ENCODE measurements around the gene POLD4.

Gene POLD4

DNA sequence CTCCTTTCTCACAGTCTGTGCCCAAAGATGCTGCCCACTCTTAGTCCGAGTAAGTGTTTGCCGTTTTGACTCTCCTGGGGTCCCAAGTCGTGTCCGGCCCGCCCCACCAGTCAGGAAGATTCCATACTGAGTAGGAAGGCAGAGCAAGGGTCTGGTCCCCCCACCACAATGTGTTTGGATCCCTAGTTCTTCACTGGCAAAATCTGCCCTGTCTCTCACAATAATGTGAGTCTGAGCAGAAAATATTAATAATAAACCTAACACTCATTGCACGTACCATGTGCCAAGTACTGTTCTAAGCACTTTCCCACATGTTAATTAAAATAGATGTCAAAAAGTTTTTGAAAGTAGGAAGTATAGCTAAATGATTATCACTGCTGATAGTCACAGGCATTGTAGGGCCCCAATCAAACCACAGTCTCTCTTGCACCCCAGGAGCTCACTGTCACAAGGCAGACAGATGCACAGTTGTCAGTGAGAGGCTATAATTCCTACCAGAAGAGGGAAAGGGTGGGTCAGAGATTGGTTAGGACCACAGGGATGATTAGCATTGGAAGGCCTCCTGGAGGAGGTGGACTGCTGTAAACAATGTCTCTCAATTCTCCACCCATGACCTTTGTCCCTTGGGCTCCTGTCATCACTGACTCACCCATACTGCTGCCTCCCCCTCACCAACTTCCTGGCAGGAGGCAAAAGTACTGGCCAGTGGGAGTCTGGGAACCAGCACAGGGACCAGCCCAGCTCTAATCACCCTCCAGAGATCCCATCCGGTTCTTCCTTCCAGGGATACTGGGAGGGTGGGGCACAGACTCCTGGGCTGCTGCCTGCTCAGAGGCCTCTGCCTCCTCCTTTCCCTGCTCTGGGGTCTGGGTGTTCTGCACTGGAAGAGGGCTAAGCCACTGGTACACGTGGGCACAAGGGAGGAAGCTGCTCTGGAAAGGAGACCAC lies 1.0 kb upstream of the POLD4 start:
- no peak for ATAC-seq
- H3K27ac Mint-ChIP-seq: peak overlapping the region; percentile 72 to 75
- H3K4me1 Mint-ChIP-seq: peaks cover 62% of the 10 kb centered on the region

DNA sequence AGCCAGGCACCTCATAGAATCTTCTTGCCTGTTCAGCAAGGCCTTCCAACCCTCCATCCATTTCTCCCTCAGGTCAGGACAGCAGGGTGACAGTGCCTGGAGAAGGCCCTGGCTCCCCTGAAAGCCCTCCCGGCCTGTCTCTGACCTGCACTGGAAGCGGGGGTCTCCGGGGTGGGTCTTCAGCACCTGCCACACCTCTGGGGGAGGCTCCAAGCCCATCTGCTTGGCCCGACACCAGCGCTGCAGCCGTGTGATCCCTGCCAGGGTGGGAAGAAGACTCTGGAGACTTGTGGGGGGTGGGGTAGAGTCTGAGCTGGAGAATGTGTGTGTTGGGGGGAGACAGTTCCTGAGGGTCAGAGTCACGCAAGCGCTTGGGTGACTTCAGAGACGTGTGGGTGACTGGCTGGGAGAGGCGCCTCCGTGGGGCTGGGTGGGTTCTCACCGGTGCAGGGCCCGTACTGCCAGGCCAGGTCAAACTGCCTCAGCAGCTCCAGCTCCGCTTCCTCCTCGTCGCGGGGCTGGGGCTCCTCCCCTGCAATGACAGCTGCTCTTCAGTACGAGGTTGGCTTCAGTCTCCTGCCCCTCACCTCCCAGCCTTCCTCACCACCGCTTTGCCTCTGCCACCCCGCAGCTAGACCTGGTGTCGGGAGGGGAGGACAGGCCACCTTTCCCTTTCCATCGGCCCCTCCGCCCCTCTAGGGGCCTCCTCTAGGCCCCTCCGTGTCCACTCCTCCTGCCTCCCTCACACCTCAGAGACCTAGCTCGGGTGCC lies 615 bp downstream of the POLD4 start:
- Mint-ChIP-seq H3K4me1 (peaks cover 77% of the 10 kb centered on the region), H3K9me3 (no peaks in the 10 kb centered on the region), H3K27me3 (no peaks in the 10 kb centered on the region), H3K4me3 (peak overlapping the region; percentile 86 to 97), H3K27ac (peak overlapping the region; percentile 93 to 99)
- DNase-seq (no peak), ATAC-seq (peak; percentile 65)

More for the DNA sequence above, 1.0 kb upstream of the POLD4 start:
- DNase-seq: no peak
- Mint-ChIP-seq H3K4me3 (peak overlapping the region; percentile 86 to 97), H3K9me3 (no peaks in the 10 kb centered on the region), H3K27me3 (no peaks in the 10 kb centered on the region)

GRCh38 chr11:67351275-67352005 lies 1.9 kb downstream of the POLD4 start:
- DNase-seq: peak in 1 of 2 donors; percentile 59
- no peaks in the 10 kb centered on the region for H3K27me3 Mint-ChIP-seq
- H3K4me3 Mint-ChIP-seq: peak overlapping the region; percentile 35 to 51
- no peak for ATAC-seq
- H3K9me3 Mint-ChIP-seq: no peaks in the 10 kb centered on the region
- peak overlapping the region in 1 of 2 donors; percentile 57 for H3K27ac Mint-ChIP-seq
- peaks cover 76% of the 10 kb centered on the region for H3K4me1 Mint-ChIP-seq

DNA sequence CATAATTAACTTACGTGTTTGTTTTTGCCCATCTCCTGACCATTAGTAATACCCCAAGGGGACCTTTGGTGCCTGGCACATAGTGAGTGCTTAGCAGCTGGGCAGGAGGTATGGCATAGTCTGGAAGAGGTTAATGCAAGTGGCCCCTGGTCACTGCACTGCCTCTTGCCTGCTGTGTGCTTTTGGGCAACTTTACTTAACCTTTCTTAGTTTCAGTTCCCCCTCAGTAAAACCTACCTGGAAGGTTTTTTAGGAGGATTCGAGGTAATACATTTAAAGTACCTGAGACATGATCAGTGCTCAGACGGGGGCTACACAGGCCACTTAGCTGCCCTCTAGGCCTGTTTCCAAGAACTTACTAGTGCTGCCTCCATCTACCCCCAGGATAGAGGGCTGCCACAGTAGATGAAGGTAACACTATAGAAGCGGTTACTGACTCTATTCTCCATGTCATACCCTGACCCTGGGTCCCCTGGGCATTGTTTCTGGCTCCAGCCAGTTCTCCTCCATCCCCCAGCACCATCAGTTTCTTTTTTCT lies 3.3 kb downstream of the POLD4 start:
- no peak for DNase-seq
- Mint-ChIP-seq H3K9me3 (no peaks in the 10 kb centered on the region), H3K4me1 (peaks cover 78% of the 10 kb centered on the region), H3K27me3 (no peaks in the 10 kb centered on the region), H3K4me3 (no peak overlapping the region), H3K27ac (no peak overlapping the region)
- ATAC-seq: no peak

DNA sequence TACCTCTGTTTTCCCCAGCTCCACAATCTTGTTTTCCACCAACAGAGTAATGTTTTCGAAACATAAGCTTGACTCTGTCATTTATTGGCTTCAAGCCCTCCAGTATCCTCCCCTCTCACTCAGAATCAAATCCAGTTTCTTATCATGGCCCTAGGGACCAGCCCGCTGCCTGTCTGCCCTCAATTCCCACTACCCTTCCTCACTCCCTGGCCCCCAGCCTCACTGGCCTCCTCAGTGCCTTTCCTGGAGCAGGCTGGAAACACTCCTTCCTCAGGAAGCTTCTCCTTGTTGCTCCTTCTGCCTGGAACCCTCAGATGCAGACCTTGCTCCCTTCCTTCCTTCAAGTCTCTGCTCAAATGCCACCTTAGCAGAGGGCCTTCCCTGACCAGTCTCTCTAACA lies 3.9 kb downstream of the POLD4 start:
- Mint-ChIP-seq H3K4me1 (peaks cover 78% of the 10 kb centered on the region), H3K9me3 (no peaks in the 10 kb centered on the region), H3K4me3 (no peak overlapping the region), H3K27ac (peak overlapping the region in 1 of 2 donors; percentile 32), H3K27me3 (no peaks in the 10 kb centered on the region)
- ATAC-seq (no peak), DNase-seq (no peak)

GRCh38 chr11:67349036-67349435 lies 4.3 kb downstream of the POLD4 start:
- no peaks in the 10 kb centered on the region for H3K27me3 Mint-ChIP-seq
- H3K4me3 Mint-ChIP-seq: no peak overlapping the region
- no peak overlapping the region for H3K27ac Mint-ChIP-seq
- no peaks in the 10 kb centered on the region for H3K9me3 Mint-ChIP-seq
- ATAC-seq: no peak
- DNase-seq: no peak
- peaks cover 78% of the 10 kb centered on the region for H3K4me1 Mint-ChIP-seq

GRCh38 chr11:67347964-67348749 lies 5.2 kb downstream of the POLD4 start:
- no peak overlapping the region for H3K4me3 Mint-ChIP-seq
- H3K27me3 Mint-ChIP-seq: no peaks in the 10 kb centered on the region
- DNase-seq (no peak), ATAC-seq (no peak)
- peaks cover 75% of the 10 kb centered on the region for H3K4me1 Mint-ChIP-seq
- H3K27ac Mint-ChIP-seq: no peak overlapping the region
- H3K9me3 Mint-ChIP-seq: no peaks in the 10 kb centered on the region

GRCh38 chr11:67345920-67346819 lies 7.2 kb downstream of the POLD4 start:
- Mint-ChIP-seq H3K27ac (peak overlapping the region; percentile 91), H3K4me3 (peak overlapping the region; percentile 17 to 47), H3K27me3 (no peaks in the 10 kb centered on the region), H3K4me1 (peaks cover 60% of the 10 kb centered on the region), H3K9me3 (no peaks in the 10 kb centered on the region)
- ATAC-seq: peak; percentile 82
- DNase-seq: no peak

DNA sequence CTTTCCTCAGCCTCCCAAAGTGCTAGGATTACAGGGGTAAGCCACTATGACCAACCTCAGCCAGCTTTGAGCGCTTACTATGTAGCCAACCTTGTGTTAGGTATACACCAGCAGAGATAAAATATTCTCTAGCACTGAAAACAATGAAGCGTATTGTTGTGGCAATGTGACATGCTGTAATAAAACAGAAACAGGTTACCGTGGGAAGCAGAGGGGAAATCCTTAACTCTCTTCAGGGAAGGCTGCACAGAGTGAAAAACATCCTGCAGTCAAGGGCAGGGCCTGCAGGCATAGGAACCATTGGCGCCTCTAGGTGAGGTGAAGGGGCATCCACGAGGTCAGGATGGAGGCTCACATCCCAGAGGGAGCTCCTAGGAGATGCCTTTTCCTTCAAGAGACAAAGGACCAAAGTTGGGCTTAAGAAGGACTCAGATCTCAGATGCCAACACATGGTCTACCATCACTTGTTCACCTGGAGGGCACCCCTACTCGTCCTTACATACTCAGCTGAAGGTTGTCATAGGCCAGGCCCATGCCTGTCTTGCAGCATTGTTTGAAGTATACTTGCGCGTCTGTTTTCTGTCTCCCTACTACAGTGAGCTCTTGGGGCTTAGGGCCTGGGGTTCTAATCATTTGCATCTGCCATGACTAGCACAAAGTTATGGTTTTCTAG lies 8.0 kb downstream of the POLD4 start:
- ATAC-seq (peak; percentile 76), DNase-seq (peak in 1 of 2 donors; percentile 28)
- H3K27ac Mint-ChIP-seq: peak overlapping the region; percentile 91 to 97
- no peaks in the 10 kb centered on the region for H3K27me3 Mint-ChIP-seq
- peak overlapping the region; percentile 47 to 49 for H3K4me3 Mint-ChIP-seq
- H3K4me1 Mint-ChIP-seq: peaks cover 56% of the 10 kb centered on the region
- H3K9me3 Mint-ChIP-seq: no peaks in the 10 kb centered on the region

DNA sequence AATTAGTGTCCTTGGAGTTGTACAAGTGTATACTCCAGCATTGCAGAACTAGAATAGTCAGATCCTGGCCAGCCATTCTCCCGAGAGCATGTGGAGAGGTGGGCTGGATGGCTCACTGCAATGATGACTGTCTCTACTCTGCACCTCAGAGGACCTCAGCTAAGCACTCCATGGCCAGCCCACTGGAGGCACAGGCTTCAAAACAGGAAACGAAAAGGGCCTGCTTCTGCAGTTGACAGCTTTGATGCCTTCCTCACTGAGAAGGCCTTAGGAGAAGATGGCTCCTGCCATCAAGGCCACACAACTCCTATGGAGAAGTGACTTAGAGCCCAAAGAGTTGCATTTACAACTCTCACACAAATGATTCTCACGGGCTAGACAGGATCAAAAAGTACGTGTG lies 9.1 kb downstream of the POLD4 start:
- peaks cover 46% of the 10 kb centered on the region for H3K4me1 Mint-ChIP-seq
- H3K27me3 Mint-ChIP-seq: no peaks in the 10 kb centered on the region
- peak in 1 of 2 donors; percentile 30 for DNase-seq
- ATAC-seq: peak; percentile 56
- no peaks in the 10 kb centered on the region for H3K9me3 Mint-ChIP-seq
- peak overlapping the region; percentile 97 for H3K27ac Mint-ChIP-seq
- peak overlapping the region; percentile 55 to 63 for H3K4me3 Mint-ChIP-seq

DNA sequence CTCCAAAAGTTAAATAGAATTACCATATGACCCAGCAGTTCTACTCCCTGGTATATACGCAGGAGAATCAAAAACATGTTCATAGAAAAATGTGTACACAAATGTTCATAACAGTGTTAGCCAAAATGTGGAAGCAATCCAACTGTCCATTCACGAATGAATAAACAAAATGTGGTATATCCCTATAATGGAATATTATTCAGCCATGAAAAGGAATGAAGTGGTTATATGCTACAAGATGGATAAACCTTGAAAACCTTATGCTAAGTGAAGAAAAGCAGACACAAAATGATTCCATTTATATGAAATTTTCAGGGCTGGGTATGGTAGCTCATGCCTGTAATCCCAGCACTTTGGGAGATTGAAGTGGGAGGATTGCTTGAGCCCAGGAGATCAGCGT lies 16.1 kb downstream of the POLD4 start:
- H3K9me3 Mint-ChIP-seq: no peaks in the 10 kb centered on the region
- DNase-seq: no peak

GRCh38 chr11:67332081-67332691 lies 21.2 kb downstream of the POLD4 start:
- ATAC-seq: no peak
- no peak for DNase-seq

More for the DNA sequence above, 16.1 kb downstream of the POLD4 start:
- H3K4me1 Mint-ChIP-seq: no peaks in the 10 kb centered on the region
- no peak overlapping the region for H3K27ac Mint-ChIP-seq
- no peaks in the 10 kb centered on the region for H3K27me3 Mint-ChIP-seq
- H3K4me3 Mint-ChIP-seq: no peak overlapping the region
- ATAC-seq: no peak

DNA sequence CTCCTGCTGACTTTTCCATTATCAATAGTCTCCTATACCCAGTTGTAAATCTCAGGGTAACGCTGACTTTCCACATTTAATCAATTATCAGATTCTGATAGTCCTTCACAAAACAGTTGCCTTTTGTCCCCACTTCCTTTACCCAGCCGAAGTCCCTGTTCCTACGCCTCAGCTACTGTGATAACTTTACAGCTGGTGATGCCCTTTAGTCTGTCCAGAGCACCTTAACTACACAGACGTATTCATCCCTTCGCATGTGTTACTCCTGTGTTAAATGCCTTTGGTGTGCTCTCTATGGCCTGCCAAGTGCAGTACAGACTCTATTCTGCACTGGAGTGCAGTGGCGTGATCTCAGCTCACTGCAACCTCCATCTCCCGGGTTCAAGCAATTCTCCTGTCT lies 29.8 kb downstream of the POLD4 start:
- H3K4me1 Mint-ChIP-seq: peaks cover 10% of the 10 kb centered on the region
- H3K9me3 Mint-ChIP-seq: no peaks in the 10 kb centered on the region
- no peak overlapping the region for H3K4me3 Mint-ChIP-seq
- DNase-seq (no peak), ATAC-seq (no peak)
- no peak overlapping the region for H3K27ac Mint-ChIP-seq
- H3K27me3 Mint-ChIP-seq: no peaks in the 10 kb centered on the region

More at GRCh38 chr11:67332081-67332691, 21.2 kb downstream of the POLD4 start:
- H3K4me3 Mint-ChIP-seq: no peak overlapping the region
- no peaks in the 10 kb centered on the region for H3K9me3 Mint-ChIP-seq
- H3K4me1 Mint-ChIP-seq: no peaks in the 10 kb centered on the region
- H3K27ac Mint-ChIP-seq: no peak overlapping the region
- H3K27me3 Mint-ChIP-seq: no peaks in the 10 kb centered on the region

Measured in stimulated activated naive CD8-positive, alpha-beta T cell treated with anti-CD3 and anti-CD28 coated beads, Interleukin-15, amount 100 ng/mL, for 72 hours (primary cell).